IPS-15b (cell line): Measurements from ENCODE around the gene MMRN2.

ENCODE experiments used
- H3K27me3 ChIP-seq: one replicate; pipeline ENCODE4 v1.6.1; 2013; ENCODE audit warnings: low read length; ENCODE audit not compliant: control insufficient read depth, insufficient read depth
- H3K36me3 ChIP-seq: one replicate; pipeline ENCODE4 v1.6.1; 2013; ENCODE audit warnings: low read length; ENCODE audit not compliant: control insufficient read depth, insufficient read depth
- H3K4me1 ChIP-seq: one replicate; pipeline ENCODE4 v1.6.1; 2013; ENCODE audit warnings: mild to moderate bottlenecking, low read length; ENCODE audit not compliant: control insufficient read depth, insufficient read depth
- H3K4me3 ChIP-seq: one replicate; pipeline ENCODE4 v1.5.1; 2013; ENCODE audit warnings: low read depth, low read length
- H3K9ac ChIP-seq: one replicate; pipeline ENCODE4 v1.6.1; 2013; ENCODE audit warnings: low read depth, mild to moderate bottlenecking, low read length
- H3K9me3 ChIP-seq: one replicate; pipeline ENCODE4 v1.6.1; 2013; ENCODE audit warnings: mild to moderate bottlenecking, low read length; ENCODE audit not compliant: control insufficient read depth, insufficient read depth

Gene MMRN2

GRCh38 chr10:86929468-86930380 is 27.7 kb downstream of the MMRN2 start:
- H3K4me3 ChIP-seq: no peak overlapping the region
- no peak overlapping the region for H3K9ac ChIP-seq
- no peaks in the 10 kb centered on the region for H3K4me1 ChIP-seq
- H3K27me3 ChIP-seq: no peaks in the 10 kb centered on the region
- H3K36me3 ChIP-seq: peaks cover 15% of the 10 kb centered on the region
- H3K9me3 ChIP-seq: no peaks in the 10 kb centered on the region

- H3K4me1 ChIP-seq: no peaks in the 10 kb centered on the region
- H3K4me3 ChIP-seq: no peak overlapping the region
- no peaks in the 10 kb centered on the region for H3K9me3 ChIP-seq
- peaks cover 28% of the 10 kb centered on the region for H3K36me3 ChIP-seq
- no peaks in the 10 kb centered on the region for H3K27me3 ChIP-seq
- H3K9ac ChIP-seq: no peak overlapping the region
Measured at GRCh38 chr10:86922553-86922961, 34.9 kb downstream of the MMRN2 start.

- H3K27me3 ChIP-seq: no peaks in the 10 kb centered on the region
- H3K36me3 ChIP-seq: peaks cover 42% of the 10 kb centered on the region
- no peaks in the 10 kb centered on the region for H3K9me3 ChIP-seq
- H3K4me1 ChIP-seq: no peaks in the 10 kb centered on the region
- no peak overlapping the region for H3K9ac ChIP-seq
- H3K4me3 ChIP-seq: no peak overlapping the region
Measured at GRCh38 chr10:86918022-86918471, 39.4 kb downstream of the MMRN2 start.

GRCh38 chr10:86914734-86915133 is 42.7 kb downstream of the MMRN2 start:
- H3K36me3 ChIP-seq: peaks cover 27% of the 10 kb centered on the region
- no peaks in the 10 kb centered on the region for H3K9me3 ChIP-seq

GRCh38 chr10:86905429-86905828 is 52.0 kb downstream of the MMRN2 start:
- no peak overlapping the region for H3K4me3 ChIP-seq
- no peak overlapping the region for H3K9ac ChIP-seq
- peaks cover 23% of the 10 kb centered on the region for H3K36me3 ChIP-seq
- no peaks in the 10 kb centered on the region for H3K4me1 ChIP-seq
- no peaks in the 10 kb centered on the region for H3K9me3 ChIP-seq
- no peaks in the 10 kb centered on the region for H3K27me3 ChIP-seq

More at GRCh38 chr10:86914734-86915133, 42.7 kb downstream of the MMRN2 start:
- no peaks in the 10 kb centered on the region for H3K4me1 ChIP-seq
- H3K27me3 ChIP-seq: no peaks in the 10 kb centered on the region
- no peak overlapping the region for H3K9ac ChIP-seq
- H3K4me3 ChIP-seq: no peak overlapping the region

- Histone ChIP-seq H3K4me1 (no peaks in the 10 kb centered on the region), H3K9ac (no peak overlapping the region), H3K27me3 (no peaks in the 10 kb centered on the region), H3K36me3 (peaks cover 23% of the 10 kb centered on the region), H3K4me3 (no peak overlapping the region), H3K9me3 (no peaks in the 10 kb centered on the region)
Measured at GRCh38 chr10:86904600-86904999, 52.8 kb downstream of the MMRN2 start.

- H3K4me3 ChIP-seq: no peak overlapping the region
- H3K9ac ChIP-seq: no peak overlapping the region
- no peaks in the 10 kb centered on the region for H3K27me3 ChIP-seq
- peaks cover 6% of the 10 kb centered on the region for H3K4me1 ChIP-seq
- peaks cover 13% of the 10 kb centered on the region for H3K36me3 ChIP-seq
- H3K9me3 ChIP-seq: no peaks in the 10 kb centered on the region
Measured at GRCh38 chr10:86900955-86901354, 56.5 kb downstream of the MMRN2 start.

GRCh38 chr10:86899670-86900276 is 57.6 kb downstream of the MMRN2 start:
- Histone ChIP-seq H3K9me3 (no peaks in the 10 kb centered on the region), H3K9ac (no peak overlapping the region), H3K27me3 (no peaks in the 10 kb centered on the region), H3K4me1 (peaks cover 6% of the 10 kb centered on the region), H3K36me3 (peaks cover 13% of the 10 kb centered on the region), H3K4me3 (no peak overlapping the region)

- no peaks in the 10 kb centered on the region for H3K9me3 ChIP-seq
- no peaks in the 10 kb centered on the region for H3K27me3 ChIP-seq
- H3K4me1 ChIP-seq: peaks cover 6% of the 10 kb centered on the region
- peaks cover 14% of the 10 kb centered on the region for H3K36me3 ChIP-seq
- no peak overlapping the region for H3K4me3 ChIP-seq
- H3K9ac ChIP-seq: no peak overlapping the region
Measured at GRCh38 chr10:86899132-86899531, 58.3 kb downstream of the MMRN2 start.

GRCh38 chr10:86898511-86898910 is 58.9 kb downstream of the MMRN2 start:
- Histone ChIP-seq H3K27me3 (no peaks in the 10 kb centered on the region), H3K4me1 (peaks cover 6% of the 10 kb centered on the region), H3K9me3 (no peaks in the 10 kb centered on the region), H3K36me3 (peaks cover 19% of the 10 kb centered on the region), H3K4me3 (no peak overlapping the region), H3K9ac (no peak overlapping the region)

GRCh38 chr10:86889997-86890396 is 67.4 kb downstream of the MMRN2 start:
- no peaks in the 10 kb centered on the region for H3K27me3 ChIP-seq
- H3K36me3 ChIP-seq: peaks cover 5% of the 10 kb centered on the region
- H3K4me1 ChIP-seq: no peaks in the 10 kb centered on the region
- H3K9ac ChIP-seq: no peak overlapping the region
- no peaks in the 10 kb centered on the region for H3K9me3 ChIP-seq
- no peak overlapping the region for H3K4me3 ChIP-seq
